Muscle of leg (tissue), 11 donors: ENCODE results near the gene SLC29A2. TPM values are rescaled to one million over a fixed set of nuclear protein-coding genes. Genes with fewer than 3 reads are reported as not detected.

ENCODE experiments used
- DNase-seq: peaks from one replicate; pipeline ENCODE4 v3.0.0; 2013
- H3K27ac ChIP-seq: one replicate; pipeline ENCODE4 v1.5.1; 2013; ENCODE audit warnings: mild to moderate bottlenecking, low read length, control low read depth
- H3K27me3 ChIP-seq: one replicate; pipeline ENCODE4 v1.6.1; 2013; ENCODE audit warnings: low read length; ENCODE audit not compliant: control insufficient read depth, insufficient read depth
- H3K36me3 ChIP-seq: one replicate; pipeline ENCODE4 v1.6.1; 2013; ENCODE audit warnings: low read length; ENCODE audit not compliant: control insufficient read depth, insufficient read depth
- H3K4me1 ChIP-seq: one replicate; pipeline ENCODE4 v1.6.1; 2013; ENCODE audit warnings: low read length; ENCODE audit not compliant: control insufficient read depth, insufficient read depth
- H3K4me3 ChIP-seq: one replicate; pipeline ENCODE4 v1.5.1; 2013; ENCODE audit warnings: low read length, control low read depth
- H3K9me3 ChIP-seq: replicated peaks from 2 replicates; pipeline ENCODE4 v1.6.1; 2013; ENCODE audit warnings: low read depth, low read length; ENCODE audit not compliant: control insufficient read depth
- WGBS: methylation state at CpG from one replicate; pipeline ENCODE4 v1.1.5; 2013; ENCODE audit warnings: missing lambda C conversion rate; ENCODE audit not compliant: insufficient coverage; 5-methylcytosine and 5-hydroxymethylcytosine counted together
- polyA plus RNA-seq, 8 donors: library from polyadenylated mRNA; unstranded; fragments of 120-200 nt; gene quantifications; one replicate each; pipeline versions ENCODE4 v1.2.1 to v1.2.3, GENCODE V29; 2013; ENCODE audit warnings: inconsistent platforms in 1 of 8, low replicate concordance in 1 of 8; ENCODE audit not compliant: insufficient read length in 8 of 8, insufficient read depth in 1 of 8
- total RNA-seq: library from RNA; stranded (reverse); fragments of 120-200 nt; gene quantifications from one replicate; pipeline ENCODE4 v1.2.4, GENCODE V29; 2013

Gene SLC29A2
- total and polyA plus RNA-seq, 9 donors: 10.1 to 35.4 (median 27.5) TPM

DNA sequence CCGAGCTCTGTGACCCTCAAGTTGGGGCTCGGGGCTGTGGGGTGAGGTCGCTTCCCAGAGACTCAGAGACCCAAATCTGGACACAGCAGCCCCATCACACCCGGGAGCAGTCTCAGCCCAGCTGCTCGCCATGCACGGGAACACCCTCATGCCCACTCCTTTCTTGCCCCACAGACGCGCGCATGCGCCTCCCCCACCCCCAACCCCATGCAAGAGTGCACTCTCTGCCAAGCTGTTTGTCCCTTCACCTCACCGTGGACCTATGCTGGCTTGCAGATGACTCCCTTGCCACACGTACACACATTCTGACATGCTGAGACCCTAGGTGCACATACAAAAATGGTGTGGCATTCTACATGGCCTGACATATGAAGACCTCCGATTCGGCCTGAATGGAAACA is 54.2 kb downstream of the SLC29A2 start:
- DNase-seq: peak; percentile 66
- Histone ChIP-seq H3K27ac (peak overlapping the region; percentile 85), H3K4me3 (no peak overlapping the region), H3K36me3 (no peaks in the 10 kb centered on the region), H3K9me3 (no peaks in the 10 kb centered on the region), H3K27me3 (peaks cover 5% of the 10 kb centered on the region), H3K4me1 (peaks cover 56% of the 10 kb centered on the region)
- WGBS: under 1% methylated on average over 13 of the region's 14 CpGs

DNA sequence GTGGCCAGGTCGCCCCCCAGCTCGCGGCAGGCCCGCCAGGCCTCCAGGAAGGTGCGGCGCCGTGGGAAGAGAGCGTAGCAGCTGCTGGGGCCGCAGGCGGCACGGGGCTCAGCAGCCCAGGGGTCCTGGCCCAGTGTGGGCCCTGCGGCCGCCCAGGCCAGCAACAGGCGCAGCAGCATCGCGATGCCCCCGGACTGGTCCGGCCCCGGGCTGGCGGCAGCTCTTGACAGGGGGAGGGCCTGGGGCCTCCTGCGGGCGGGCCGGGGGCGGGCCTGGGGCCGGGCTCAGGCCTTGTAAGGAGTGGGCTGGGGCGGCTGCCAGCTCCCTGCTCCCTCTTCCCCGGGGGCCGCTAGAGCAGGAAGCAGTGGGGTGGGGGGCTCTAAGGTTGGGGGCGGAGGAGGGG is 54.7 kb downstream of the SLC29A2 start, which contains the start of gene CD248:
Gene CD248, minus strand, starts transcription at position 196 of the 403 bp plus-strand sequence. Its CDS starts 17 bp downstream, at position 179.
- no peaks in the 10 kb centered on the region for H3K9me3 ChIP-seq
- H3K36me3 ChIP-seq: no peaks in the 10 kb centered on the region
- peak within 1 kb of the TSS; percentile 85 for H3K27ac ChIP-seq
- WGBS: 3% methylated on average over 27 of the region's 29 CpGs
- H3K27me3 ChIP-seq: peaks cover 5% of the 10 kb centered on the region
- DNase-seq: peak; percentile 95
- peaks cover 59% of the 10 kb centered on the region for H3K4me1 ChIP-seq
- peak within 1 kb of the TSS; percentile 46 for H3K4me3 ChIP-seq

DNA sequence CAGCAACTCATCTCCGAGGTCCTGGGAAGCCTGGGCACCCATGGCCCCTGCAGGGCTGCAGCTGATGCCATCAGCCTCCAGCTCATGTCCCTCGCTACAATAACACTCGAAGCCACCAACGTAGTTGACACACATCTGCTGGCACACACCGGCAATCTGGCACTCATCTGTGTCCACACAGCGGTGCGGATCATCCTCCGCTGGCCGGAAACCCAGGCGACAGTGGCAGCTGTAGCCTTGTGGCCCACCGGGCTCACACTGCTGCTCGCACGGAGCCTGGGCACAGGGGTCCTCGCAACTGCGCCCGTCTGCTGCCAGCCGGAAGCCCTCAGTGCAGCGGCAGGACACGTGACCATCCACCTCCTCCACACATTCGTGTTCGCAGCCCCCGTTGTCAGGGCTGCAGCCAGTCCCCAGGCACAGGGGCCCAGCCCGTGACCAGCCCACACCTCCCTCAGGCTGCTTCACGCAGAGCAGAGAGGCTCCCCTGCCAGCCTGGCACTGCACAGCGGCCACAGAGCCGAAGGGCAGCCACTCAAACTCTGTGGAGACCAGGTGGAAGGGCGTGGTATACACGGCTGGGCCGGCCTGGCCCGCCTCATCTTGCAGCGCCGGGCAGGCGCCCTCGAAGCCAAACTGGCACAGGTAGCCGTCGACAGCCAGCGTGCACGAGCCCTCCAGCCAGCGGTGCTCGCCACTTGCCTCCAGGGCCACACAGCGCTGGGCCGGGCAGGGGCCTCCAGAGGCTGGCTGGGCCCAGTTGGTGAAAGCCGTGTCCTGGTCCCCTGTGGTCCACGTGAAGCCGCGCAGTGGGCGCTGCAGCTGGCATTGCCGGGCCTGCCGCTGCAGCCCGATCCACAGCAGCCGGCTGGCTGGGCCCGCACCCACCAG is 55.4 kb downstream of the SLC29A2 start:
- H3K4me3 ChIP-seq: peak overlapping the region; percentile 46

DNA sequence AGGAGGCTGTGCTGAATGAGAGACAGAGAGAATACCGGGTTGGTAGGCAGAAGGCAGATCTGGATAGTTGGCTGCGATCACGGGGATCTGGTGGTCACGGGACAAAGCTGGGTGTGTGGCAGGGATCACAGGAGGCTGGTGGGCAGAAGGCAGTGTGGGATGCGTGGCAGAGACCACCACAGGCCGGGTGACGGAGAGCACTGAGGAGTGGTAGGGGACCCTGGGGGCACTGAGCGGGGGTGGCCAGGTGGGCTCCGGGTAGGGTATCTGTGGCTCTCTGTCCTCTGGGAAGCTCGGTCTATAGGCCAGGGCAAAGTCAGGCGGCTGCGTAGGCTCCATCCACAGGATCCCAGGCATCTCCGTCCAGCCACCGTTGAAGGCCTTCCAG is 56.1 kb downstream of the SLC29A2 start:
- Histone ChIP-seq H3K4me1 (peaks cover 65% of the 10 kb centered on the region), H3K27ac (peak overlapping the region; percentile 22)

More for the DNA sequence above, 55.4 kb downstream of the SLC29A2 start:
- H3K27me3 ChIP-seq: peaks cover 6% of the 10 kb centered on the region
- H3K36me3 ChIP-seq: no peaks in the 10 kb centered on the region
- H3K4me1 ChIP-seq: peaks cover 65% of the 10 kb centered on the region
- H3K27ac ChIP-seq: peak overlapping the region; percentile 22
- no peaks in the 10 kb centered on the region for H3K9me3 ChIP-seq
- WGBS: 24% methylated on average over 49 of the region's 52 CpGs
- no peak for DNase-seq

DNA sequence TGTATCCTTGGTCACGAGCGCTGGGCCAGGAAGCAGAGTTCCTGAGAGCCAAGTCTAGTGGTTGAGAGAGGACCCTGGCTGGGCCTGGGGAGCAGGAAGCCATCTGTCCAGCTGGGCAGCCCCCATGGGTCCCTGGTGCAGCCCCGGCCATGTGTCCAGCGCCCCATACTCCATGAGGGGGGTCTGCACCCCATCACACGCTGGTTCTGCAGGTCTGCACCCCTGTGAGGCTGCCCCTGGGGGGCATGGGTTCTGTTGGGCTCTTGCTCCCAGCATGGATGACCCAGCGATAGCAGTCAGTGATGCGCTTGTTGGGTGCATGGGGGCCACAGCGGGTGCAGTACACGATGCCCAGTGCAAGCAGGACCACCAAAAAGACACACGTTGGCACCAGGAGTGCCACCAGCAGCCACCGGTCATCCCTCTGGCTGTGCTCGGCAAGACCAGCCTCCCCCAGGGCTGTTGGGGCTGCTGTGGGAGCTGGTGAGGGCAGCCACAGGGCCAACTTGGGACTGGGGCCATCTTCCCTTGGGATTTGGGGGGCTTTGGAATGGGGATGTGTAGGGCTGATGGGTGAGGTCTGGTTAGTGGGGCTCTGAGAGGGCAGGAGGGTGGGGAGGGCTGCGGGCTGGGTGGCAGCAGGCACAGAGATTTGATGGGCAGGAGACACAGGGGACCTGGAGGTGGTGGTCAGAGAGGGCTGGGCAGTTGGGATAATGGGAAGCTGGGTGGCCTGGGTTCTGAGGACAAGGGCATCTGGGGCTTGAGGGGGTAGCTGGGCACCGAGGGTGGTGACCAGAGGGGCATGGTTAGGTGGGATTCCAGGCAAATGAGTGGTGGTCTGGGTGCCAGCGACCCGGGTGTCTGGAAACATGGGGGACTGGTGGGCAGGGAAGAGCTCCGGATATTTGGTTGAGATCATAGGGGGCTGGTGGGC is 56.7 kb downstream of the SLC29A2 start:
- Histone ChIP-seq H3K4me1 (peaks cover 65% of the 10 kb centered on the region), H3K36me3 (no peaks in the 10 kb centered on the region), H3K9me3 (no peaks in the 10 kb centered on the region), H3K27ac (peak overlapping the region; percentile 97), H3K27me3 (peaks cover 13% of the 10 kb centered on the region), H3K4me3 (peak overlapping the region; percentile 46)
- DNase-seq: peak; percentile 13
- 62% methylated on average over 17 of the region's 17 CpGs for WGBS

More for the DNA sequence above, 56.1 kb downstream of the SLC29A2 start:
- Histone ChIP-seq H3K27me3 (peaks cover 8% of the 10 kb centered on the region), H3K9me3 (no peaks in the 10 kb centered on the region), H3K4me3 (peak overlapping the region; percentile 46), H3K36me3 (no peaks in the 10 kb centered on the region)
- DNase-seq: no peak
- WGBS: 69% methylated on average over 14 of the region's 14 CpGs

DNA sequence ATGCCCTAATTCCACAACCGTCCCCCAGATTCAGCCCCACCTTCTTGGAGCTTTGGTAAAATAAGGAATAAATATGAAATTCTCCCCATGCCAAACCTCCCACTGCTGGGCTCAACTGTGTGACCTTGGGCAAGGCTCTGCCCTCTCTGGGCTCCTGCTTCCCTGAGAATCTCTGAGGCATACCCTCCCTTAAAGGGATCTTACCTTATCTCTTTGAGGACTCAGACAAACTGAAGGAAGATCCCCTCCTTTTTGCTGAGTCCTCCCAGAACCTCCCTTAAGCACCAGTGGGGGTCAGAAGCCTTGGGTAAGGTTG is 57.4 kb downstream of the SLC29A2 start:
- Histone ChIP-seq H3K4me3 (peak overlapping the region; percentile 46), H3K4me1 (peaks cover 64% of the 10 kb centered on the region), H3K27ac (peak overlapping the region; percentile 97), H3K36me3 (no peaks in the 10 kb centered on the region), H3K9me3 (no peaks in the 10 kb centered on the region), H3K27me3 (peaks cover 15% of the 10 kb centered on the region)
- no CpG with 5 or more reads among the region's 1 CpG for WGBS
- DNase-seq: no peak

DNA sequence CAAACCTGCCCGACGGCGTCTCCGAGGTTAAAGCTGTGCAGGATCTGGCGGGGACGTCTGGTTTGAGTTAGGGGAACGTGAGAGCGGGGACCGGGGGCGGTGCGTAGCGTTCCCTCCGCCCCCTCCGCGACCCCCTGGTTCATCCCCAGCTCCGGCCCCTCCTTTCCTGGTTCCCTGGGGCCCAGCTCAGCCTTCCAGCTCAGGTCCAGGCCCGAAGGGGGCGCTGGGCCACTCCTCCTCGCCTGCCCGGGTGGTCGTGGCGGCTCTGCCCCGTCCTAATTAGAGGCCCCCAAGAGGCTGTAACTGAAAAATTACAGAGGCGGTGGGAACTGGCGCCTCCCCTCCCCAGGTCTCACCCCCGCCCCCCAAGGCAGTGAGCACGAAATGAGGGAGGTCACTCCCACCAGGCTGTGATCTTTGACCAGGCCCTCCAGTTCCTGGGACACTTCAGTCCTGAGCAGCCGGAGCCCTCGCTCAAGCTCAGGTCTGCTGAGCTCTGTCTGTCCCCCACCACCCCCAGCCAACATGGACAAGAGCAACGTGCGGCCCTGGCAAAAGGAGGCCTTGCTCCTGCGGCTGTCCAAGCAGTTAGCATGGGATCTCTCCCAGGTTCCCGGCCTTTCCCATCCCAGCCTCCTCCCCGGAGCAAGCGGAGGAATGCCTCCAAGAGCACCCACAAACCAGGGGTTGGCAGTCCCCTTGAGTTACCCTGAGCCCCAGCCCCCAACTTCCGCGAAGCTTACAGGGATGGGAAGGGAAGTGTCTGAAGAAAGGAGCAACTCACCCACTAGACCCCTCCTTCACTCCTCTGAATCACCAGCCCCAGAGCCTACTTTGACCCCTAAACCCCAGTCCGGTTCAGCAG is 58.0 kb downstream of the SLC29A2 start:
- peaks cover 58% of the 10 kb centered on the region for H3K4me1 ChIP-seq

DNA sequence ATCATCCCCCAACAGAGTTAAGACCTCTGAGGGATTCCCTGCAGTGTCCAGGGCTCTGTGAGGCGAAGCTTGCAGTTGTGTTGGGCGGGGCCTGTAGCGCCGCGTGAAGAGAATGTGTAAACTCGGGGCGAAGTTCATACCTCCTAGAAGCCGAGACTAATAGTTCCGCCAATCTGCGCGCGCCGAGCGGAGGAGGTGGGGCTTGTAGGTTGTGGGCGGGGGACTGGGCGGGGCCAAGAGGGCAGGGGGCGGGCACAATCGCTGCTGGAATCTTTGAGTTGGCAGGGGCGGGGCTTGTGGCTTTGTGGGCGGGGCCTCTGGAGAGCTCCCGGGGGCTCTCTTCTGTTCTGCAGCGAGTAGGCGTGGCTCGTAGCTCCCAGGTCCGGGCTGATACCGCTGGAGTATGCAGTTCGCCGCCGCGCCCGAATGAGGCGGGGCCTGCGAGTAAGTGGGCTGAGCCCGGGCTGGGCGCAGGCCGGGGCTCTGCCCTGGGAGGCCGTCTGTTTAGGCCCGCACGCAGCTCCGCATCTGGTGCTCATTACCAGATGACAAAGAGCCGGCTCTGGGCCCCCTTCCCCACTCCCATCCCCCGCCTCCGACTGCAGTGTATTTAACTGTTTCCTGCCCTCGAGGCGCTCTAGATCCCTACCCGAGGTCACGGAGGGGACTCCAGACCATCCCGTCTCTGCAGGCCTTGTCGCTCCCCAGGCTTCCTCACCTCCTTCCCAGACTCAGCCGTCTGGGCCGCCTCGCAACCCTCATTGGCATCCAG is 58.8 kb downstream of the SLC29A2 start:
- Histone ChIP-seq H3K27ac (peak overlapping the region; percentile 97), H3K27me3 (peaks cover 15% of the 10 kb centered on the region), H3K36me3 (no peaks in the 10 kb centered on the region), H3K4me3 (peak overlapping the region; percentile 62), H3K4me1 (peaks cover 50% of the 10 kb centered on the region), H3K9me3 (no peaks in the 10 kb centered on the region)
- WGBS: 1% methylated on average over 47 of the region's 52 CpGs
- DNase-seq: peak; percentile 99

More for the DNA sequence above, 58.0 kb downstream of the SLC29A2 start:
- peak overlapping the region; percentile 46 for H3K4me3 ChIP-seq
- WGBS: 11% methylated on average over 29 of the region's 38 CpGs
- H3K27me3 ChIP-seq: peaks cover 15% of the 10 kb centered on the region
- H3K36me3 ChIP-seq: no peaks in the 10 kb centered on the region
- DNase-seq: peak; percentile 93
- H3K27ac ChIP-seq: peak overlapping the region; percentile 97
- H3K9me3 ChIP-seq: no peaks in the 10 kb centered on the region
